ENCODE measurements around the gene DMRTB1. TPM values are rescaled to one million over a fixed set of nuclear protein-coding genes. Genes with fewer than 3 reads are reported as not detected.
A peak's percentile ranks its signal among the peaks of the same experiment; 100 is the strongest.
"Not testable (repeated sequence)": the region's sequence is repeated elsewhere in the genome, so short reads cannot be mapped to it uniquely, and the experiment has no call there.

DMRTB1 gene
- total RNA-seq (2014; rRNA removed; shearing (Covaris generic)), result not detected in 2 replicates

DNA sequence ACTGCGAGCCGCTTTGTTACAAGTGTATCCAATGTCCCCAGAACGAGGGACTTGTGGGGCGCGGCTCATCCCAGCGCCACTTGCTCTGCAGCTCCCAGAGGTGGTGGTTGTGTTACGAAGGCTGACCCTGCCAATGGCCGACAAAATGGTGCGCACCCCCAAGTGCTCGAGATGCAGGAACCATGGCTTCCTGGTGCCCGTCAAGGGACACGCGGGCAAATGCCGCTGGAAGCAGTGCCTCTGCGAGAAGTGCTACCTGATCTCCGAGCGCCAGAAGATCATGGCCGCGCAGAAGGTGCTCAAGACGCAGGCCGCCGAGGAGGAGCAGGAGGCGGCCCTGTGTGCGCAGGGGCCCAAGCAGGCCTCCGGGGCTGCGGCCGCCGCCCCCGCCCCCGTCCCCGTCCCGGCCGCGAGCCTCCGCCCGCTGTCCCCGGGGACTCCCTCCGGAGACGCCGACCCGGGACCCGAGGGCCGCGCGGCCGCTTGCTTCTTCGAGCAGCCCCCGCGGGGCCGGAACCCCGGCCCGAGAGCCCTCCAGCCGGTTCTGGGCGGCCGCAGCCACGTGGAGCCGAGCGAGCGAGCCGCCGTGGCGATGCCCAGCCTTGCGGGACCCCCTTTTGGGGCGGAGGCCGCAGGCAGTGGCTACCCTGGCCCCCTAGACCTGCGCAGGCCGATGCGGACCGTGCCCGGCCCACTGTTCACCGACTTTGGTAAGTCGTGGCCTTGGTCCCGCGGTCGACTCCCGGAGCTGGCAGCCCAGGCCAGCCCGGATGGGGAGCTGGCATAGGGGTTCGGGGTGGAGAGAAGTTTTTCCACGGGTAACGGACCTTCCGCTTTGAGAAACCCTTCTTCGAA, at the start of gene DMRTB1:
TSS of gene DMRTB1 (plus strand) at position 79 of the 855 bp plus-strand sequence. CDS start at position 134, 55 bp downstream.
- no peak for DNase-seq (ENCODE audit: low read depth)

DNA sequence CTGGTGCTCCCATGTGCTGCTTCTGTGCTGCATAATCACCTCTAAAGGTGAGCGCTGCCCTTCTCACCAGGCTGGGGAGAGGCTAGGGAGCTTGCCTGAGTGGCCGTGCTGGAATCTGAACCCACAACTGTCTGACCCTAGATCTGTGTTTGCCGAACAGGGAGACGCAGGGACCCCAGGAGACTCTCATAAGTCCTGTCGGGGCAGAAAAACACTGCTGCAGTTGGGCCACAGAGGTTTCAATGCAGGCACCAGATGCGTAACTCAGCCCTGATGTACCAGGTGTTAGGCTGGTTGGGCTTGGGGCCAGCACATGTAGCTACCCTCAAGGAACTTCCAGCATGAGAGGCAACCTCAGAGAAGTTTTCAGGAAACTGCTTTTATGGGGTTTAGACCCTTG, 49.5 kb upstream of the DMRTB1 start:
- no peak for DNase-seq (ENCODE audit: low read depth)

DNA sequence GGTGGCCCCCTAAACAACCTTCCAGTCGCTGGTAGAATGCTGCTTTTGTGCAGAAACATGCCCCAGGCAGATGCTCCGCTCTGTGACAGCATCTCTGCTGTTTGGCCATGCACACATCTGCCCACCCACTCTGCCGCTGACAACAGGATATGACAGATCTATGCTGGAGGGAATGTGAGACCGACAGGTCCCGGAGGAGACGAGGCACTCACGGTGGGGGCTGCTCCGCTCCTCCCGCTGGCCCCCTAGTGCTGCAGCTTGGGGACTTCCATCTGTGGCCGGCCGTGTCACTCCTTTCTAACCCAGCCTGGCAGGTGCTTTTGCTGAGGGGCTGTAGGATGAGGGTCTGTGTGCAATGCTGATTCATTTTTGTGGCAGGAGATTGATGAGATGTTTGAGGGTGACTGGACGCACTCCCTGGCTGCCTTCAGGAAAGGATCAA, 49.1 kb upstream of the DMRTB1 start:
- DNase-seq (ENCODE audit: low read depth), result peak; percentile 58

DNA sequence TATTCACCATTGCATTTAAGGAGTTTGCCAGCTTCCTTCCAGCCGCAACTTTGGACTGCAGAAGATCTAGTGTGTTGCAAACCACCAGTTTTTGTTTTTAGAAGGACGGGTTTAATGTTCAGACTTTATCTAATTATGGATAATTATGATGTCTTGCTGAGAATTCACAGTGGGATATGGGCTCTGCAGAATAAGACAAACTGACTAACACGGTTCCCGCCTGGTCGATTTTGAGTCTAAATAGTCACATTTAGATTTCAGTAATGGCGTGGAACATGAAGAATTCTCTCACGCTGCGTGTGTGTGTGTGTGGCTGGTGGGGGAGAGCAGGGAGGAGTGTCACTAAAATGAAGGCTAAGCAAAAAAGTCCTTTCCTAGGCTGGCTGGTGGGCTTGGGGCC, 48.5 kb upstream of the DMRTB1 start:
- DNase-seq (ENCODE audit: low read depth), result no peak

DNA sequence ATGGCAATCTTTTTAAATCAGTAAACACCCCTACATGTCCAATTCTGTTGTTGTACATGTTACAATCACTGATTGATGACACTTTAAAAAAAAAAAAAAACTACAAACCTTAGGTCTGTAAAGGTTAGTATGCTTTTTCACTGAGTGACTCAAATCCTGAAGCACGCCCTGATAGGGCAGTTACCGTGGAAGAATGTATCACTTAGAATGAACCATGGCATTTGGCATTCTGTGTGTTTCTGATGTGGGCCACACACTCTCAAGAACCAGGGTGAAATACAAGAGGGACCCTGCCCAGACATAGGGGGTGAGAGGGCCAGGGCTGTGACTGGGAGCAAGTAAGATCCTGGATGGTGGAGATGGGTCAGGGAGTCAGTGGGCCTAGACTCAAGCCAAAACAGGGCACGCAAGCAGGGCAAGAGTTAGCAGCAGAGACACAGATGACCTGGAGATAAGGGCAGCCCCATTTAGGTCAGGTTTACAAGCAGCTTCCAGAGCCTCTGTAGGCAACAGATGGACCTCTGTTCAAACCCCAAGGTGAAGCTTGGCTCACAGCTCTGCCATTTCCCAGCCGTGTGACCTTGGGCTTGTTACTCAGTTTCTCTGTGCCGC, 47.6 kb upstream of the DMRTB1 start:
- DNase-seq (ENCODE audit: low read depth), result peak; percentile 69

DNA sequence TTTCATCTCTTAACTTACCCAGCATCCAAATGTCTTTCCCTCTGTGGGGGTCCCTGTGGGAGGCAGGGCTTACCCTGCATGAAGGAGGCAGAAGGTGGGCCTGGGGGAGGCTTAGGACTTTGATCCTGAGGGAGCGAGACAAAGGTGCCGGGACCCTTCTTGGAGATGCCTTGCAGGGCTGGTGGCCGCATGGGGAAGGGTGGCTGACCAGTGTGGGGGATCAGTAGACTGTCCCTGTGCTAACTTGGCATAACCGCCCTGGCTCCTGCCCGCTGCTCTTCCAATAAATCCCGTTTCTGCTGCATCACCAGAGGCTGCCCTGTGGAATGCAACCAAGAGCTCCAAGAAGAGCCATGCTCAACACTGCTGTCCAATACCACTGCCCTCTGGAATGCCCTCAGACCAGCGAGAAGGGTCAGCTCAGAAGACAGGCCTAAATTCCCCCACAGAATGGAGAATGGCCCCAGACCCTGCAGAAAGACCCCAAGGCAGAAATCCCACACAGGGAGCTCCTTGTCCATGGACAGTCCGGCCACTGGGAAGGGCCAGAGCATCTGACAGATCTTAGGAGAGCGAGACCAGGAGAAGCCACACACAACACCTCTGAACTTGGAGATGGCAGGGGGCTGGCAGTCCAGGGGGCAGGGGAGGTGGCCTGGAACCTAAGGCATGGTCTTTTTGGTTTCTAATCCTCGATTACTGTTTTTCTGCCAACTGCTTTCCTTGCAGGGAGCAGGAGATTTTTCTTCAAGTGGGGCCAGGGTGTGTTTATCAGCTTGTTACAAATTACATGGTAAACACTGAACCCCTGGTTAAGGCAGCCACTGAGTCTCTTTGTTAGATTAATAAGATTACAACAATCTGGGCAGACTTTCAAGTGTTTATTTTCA, 46.7 kb upstream of the DMRTB1 start:
- peak; percentile 53 for DNase-seq (ENCODE audit: low read depth)

DNA sequence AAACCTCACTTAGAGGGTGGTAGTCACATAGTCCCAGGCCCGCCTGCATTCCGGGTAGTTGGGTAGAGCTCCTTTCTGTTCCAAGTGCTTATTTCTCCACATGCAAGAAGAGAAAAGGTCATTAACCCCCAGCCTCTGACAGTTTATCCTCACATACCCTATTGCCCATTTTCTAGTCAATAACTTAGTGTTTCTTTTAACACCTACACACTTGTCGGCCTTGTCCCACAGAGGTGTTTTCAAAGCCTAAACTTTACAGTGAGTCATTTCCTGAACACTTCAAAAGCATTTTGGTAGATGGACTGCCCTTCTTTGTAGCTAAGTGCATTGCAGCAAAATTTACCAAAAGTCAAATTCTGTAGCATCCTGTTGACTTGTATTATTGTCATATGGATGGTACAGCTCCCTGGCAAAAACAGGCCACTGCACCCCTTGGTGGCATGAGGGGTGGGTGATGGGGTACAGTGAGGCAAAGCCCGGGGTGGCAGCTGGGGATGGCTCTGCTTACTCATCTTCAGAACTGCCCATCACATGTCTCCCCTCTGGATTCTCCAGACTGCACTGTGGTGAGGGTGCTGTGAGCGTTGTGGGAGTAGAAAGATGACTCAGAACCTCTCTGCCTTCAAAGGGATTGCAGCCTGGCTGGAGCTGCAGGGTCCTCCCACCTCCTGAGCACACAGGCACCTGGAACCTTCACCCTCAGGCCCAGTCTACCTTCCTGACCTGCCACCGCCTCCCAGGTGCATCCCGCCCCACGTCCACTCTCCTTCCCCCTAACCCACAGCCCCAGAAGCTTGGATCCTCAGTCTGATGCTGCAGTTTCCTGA, 45.8 kb upstream of the DMRTB1 start:
- peak; percentile 95 for DNase-seq (ENCODE audit: low read depth)

DNA sequence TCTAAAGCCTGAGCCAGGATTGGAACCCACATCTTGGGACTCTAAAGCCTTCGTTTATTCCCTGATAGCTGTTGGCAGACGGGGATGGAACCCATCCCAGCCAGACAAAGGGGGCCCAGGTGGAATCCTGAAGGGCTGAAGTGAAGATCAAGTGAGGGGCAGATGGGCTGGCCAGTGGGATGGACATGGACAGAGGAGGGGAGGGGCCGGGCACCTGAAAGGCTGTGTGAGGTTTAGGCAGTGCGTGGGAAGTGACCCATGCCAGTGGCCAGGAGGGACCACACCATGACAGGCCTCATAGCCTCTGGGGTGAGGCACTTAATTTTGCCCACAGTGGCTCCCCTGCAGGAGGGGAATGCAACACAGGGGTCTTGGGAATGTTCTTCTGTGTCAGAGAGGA, 44.6 kb upstream of the DMRTB1 start:
- no peak for DNase-seq (ENCODE audit: low read depth)

DNA sequence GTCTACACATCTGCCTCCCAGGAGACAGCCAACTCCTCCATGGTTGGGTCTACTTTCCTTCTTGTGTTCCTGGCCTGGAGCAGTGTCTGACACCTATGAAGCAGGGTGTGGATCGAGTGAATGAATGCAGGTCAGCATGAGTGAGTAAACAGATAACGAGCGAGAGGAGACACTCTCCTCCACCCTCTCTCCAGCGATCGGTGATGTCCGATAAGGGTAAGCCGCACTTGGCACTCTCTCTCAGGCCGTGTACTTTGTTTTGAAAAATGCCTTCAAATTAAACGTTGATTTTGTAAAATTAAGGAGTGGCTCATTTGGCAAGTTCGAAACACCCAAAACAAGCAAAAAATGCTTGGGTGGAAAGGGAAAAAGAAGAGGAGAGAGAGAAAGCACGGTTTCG, 43.8 kb upstream of the DMRTB1 start:
- no peak for DNase-seq (ENCODE audit: low read depth)

DNA sequence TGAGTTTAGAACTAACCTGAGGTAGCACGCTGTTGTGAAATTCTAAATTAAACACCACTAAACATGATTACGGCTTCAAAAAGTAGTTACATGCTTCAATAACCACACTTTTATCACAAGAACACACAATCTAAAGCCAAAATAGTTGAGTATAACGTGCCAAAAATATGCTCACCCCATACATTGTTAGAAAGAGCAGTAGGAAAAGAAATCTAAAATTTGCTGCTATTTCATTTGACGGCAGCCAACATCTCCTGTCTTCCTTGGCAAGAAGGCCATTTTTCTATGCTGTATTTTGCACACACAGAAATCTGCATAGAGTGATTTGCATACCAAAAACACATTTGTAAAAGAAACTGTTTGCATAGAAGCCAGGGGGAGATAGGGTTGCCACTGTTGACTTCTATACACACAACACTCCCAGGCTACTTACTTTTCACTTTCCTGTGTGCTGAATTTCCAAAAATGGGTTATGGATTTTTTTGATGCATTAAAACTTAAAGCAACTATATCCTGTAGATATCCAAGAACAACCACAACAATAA, 42.9 kb upstream of the DMRTB1 start:
- DNase-seq (ENCODE audit: low read depth), result no peak

DNA sequence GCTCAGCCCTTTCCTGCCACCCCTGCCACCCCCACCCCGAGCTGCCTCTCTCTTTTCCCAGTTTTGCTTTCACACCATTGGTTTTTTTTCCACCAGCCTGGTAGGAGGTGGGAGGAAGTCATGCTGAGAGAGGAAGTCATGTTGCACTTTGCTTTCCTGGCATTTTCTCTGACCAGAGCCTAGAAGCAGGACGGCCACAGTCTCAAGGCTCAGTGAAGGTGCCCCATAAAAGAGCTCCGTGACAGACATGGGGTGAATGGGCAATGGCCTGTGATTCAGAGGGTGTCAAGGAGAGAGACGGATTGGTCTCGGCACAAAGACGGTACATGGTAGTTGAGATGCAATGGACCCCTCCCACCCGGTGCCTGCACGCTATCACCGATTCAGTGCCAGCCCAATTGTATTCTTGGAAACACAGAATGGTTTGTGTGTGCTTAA, 42.1 kb upstream of the DMRTB1 start:
- DNase-seq (ENCODE audit: low read depth), result no peak

DNA sequence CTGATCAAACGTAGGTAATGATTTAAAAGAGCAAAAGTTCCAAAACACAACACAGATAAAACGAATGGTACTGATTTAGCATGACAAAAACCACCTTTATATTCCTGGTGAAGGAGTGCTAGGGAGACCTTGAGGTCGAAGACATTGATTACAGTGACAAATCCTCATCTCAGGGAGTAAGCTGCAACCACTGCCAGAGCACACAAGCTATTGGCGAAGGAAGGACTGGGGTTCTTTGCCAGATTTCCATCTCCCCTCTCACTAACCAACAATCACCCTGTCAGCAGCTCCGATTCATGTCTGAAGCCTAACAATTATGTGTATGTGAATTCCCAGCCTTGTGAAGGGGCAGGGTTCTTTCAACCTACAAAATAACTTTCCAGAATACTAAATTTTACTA, 40.2 kb upstream of the DMRTB1 start:
- DNase-seq (ENCODE audit: low read depth), result no peak

DNA sequence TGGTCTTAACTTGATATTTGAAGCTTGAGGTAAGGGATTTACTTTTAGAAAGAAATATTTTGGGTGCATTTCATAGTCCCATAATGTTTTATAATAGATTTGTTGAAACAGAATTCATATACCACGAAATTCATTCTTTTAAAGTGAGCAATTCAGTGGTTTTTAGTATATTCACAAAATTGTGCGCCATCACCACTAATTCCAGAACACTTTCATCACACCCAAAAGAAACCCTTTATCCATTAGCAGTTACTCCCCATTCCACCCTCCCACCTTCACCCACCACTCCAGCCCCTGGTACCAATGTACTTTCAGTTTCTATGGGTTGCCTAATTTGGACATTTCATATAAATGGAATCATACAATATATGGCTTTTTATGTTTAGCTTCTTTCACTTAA, 38.9 kb upstream of the DMRTB1 start:
- no peak for DNase-seq (ENCODE audit: low read depth)

DNA sequence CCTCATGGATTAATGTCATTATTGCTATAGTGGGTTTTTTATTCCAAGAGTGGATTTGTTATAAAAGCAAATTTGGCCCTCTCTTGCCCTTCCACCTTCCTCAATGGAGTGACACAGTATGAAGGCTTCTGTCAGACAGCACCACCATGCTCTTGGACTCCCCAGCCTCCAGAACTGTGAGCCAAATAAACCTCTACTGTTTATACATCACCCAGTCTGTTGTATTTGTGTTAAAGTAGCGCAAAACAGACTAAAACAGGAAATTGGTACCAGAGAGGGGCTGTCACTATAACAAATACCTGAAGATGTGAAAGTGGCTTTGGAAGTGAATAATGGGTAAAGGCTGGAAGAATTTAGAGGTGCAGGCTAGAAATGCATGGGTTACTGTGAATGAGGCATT, 38.0 kb upstream of the DMRTB1 start:
- no peak for DNase-seq (ENCODE audit: low read depth)

DNA sequence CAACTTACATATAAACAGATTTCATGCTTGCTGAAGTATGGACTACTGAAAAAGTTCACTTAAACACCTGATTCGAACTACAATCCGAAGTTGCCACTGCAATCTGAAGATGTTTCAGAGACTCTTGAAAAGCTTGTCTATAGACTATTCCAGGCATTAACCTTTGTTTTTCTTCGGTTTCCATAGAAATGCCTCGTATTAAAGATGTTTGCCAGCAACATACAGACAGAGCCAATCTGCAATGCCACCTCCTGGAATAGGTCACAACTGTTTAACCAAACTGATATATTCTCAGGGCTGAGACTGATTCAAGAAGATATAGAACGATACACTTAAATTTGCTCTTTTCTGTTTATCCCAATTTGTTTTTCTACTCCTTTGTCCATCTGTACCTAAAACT, 28.9 kb upstream of the DMRTB1 start:
- peak; percentile 44 for DNase-seq (ENCODE audit: low read depth)

DNA sequence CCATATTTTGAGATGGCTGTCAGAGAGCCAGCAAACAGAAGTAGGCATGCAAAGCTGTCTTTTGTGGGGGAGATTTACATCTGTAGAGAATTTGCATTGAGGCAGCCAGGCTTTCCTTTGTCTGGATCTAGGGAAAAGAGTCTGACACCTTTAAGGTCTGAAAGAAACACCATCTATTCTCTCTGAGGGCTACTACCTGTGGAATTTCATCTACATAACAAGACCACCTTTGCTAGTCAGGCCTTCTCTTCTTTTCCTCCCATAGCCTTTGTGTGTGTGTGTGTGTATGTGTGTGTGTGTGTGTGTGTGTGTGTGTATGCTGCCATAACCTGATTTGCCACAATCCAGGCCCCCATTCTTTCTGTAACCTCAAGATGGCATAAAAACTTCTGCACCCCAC, 28.4 kb upstream of the DMRTB1 start:
- no peak for DNase-seq (ENCODE audit: low read depth)

DNA sequence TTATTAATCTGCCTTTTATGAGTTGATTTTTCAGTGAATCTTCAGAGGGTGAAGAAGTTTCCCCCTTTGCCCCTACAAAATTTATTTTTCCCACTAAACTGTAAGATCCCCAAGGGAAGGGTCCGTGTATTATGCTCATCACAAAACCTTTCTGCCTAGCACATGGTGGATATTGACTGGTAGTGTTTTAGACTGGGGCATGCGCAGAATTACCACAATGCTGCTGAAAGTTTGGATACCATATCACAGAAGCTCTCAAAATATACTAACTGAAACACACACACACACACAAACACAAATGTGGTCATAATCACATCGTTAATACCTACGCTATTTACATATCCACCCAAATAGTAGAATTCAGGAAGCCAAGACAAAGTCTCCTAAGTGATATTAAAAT, 28.0 kb upstream of the DMRTB1 start:
- no peak for DNase-seq (ENCODE audit: low read depth)

DNA sequence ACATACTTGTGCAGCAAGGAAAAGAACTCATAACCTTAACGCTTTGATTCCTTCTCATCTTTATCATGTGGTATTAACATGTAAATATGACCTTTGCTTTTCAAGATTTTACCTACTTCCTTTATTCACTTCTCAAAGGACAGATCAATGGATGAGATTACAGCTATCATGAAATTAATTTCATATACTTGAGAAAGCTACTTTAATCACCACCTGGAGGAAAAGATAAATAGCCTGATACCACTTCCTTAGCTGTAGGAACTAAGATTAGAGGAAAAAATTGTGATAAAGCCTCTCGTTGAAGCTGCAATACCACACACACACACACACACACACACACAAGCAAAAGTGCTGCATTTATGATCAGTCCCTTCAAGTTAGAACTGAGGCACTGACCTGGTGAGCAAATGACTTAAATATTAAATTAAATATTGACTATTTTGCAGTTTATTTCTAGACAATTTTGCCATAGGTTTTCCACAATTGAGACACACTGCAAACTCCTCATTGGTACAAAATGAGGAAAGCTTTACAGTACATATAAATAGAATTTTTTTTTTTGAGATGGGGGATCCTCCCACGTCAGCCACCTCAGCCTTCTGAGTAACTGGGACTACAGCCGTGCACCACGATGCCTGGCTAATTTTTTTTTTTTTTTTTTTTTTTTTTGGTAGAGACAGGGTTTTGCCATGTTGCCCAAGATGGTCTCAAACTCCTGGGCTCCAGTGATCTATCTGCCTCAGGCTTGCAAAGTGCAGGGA, 27.2 kb upstream of the DMRTB1 start:
- DNase-seq (ENCODE audit: low read depth), result no peak

DNA sequence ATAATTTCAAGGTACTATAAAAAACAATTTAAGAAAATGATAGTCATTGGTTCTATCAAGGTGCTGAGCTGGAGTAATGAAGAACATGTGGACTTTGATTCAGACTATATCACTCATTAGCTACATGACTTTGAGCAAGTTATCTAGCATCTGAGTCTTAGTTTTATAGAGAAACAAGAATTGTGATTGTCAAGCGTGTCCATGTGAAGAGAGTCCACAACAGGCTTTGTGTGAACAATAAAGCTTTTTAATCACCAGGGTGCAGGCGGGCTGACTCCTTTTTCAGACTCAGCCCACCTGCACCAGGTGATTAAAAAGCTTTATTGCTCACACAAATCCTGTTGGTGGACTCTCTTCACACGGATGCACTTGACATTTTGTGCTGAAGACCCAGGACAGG, 26.6 kb upstream of the DMRTB1 start:
- no peak for DNase-seq (ENCODE audit: low read depth)

DNA sequence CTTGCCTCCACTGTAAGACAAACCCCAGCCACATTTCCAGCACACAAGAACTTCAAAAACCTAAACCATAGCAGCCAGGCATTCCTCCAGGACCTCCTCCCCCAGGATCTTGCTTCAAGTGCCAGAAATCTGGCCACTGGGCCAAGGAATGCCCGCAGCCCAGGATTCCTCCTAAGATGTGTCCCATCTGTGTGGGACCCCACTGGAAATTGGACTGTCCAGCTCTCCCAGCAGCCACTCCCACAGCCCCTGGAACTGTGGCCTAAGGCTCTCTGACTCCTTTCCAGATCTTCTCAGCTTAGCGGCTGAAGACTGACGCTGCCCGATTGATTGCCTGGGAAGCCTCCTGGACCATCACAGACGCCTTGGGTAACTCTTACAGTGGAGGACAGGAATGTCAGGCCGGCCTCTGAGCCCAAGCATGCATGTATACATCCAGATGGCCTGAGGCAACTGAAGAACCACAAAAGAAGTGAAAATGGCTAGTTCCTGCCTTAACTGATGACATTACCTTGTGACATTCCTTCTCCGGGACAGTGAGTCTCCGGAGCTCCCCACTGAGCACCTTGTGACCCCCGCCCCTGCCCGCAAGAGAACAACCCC, 24.7 kb upstream of the DMRTB1 start:
- DNase-seq (ENCODE audit: low read depth), result not testable (repeated sequence)

Measured in M059J (cell line).